IMR-90 (cell line): Measurements from ENCODE around the gene CEP162. TPM values are rescaled to one million over a fixed set of nuclear protein-coding genes. Genes with fewer than 3 reads are reported as not detected.

ENCODE experiments used
- ATAC-seq: fragments of 200-7000 bp; cut with Tn5 transposase; 2 replicates; pipeline ENCODE4 v1.9.1; 2020; ENCODE audit warnings: low read depth, mild to moderate bottlenecking, moderate library complexity
- Bru-seq: library from RNA; stranded (reverse); fragments of 400-500 nt; gene quantifications from one replicate; lab custom pipeline; 2021; lab: Mats Ljungman, UMichigan
- BruChase-seq, 2 experiments: library from RNA; stranded (reverse); fragments of 400-500 nt; gene quantifications; one replicate each; lab custom pipeline; 2021; lab: Mats Ljungman, UMichigan
- BruUV-seq: library from RNA; stranded (reverse); fragments of 400-500 nt; replicated peaks from 2 replicates; lab custom pipeline; 2021; lab: Mats Ljungman, UMichigan
- CTCF ChIA-PET: fragments of 300-600 bp; formaldehyde crosslinking; extraction: SDS; loops from one replicate; lab custom pipeline; 2021; ENCODE audit warnings: antibody characterized with exemption; lab: Yijun Ruan, JAX
- POLR2A ChIA-PET: fragments of 300-600 bp; sonication (Branson Sonifier 250); formaldehyde crosslinking; loops from one replicate; lab custom pipeline; 2022; ENCODE audit warnings: antibody characterized with exemption; ENCODE audit not compliant: unreplicated experiment; lab: Charles Lee
- DNase-seq: peaks from one replicate; pipeline ENCODE4 v3.0.0; 2013
- H2AFZ ChIP-seq: replicated peaks from 2 replicates; pipeline ENCODE3; 2013; ENCODE audit warnings: low read length, mild to moderate bottlenecking; ENCODE audit not compliant: poor library complexity
- H2AK5ac ChIP-seq: 2 replicates; pipeline ENCODE4 v1.6.1; 2013; ENCODE audit warnings: low read depth, low read length, inconsistent platforms
- H2AK9ac ChIP-seq: replicated peaks from 2 replicates; pipeline ENCODE3; 2013; ENCODE audit warnings: mild to moderate bottlenecking, low read depth, low read length, moderate library complexity; ENCODE audit not compliant: poor library complexity
- H2BK120ac ChIP-seq: 2 replicates; pipeline ENCODE4 v1.6.1; 2013; ENCODE audit warnings: low read depth, low read length, inconsistent platforms
- H2BK15ac ChIP-seq: 3 replicates; pipeline ENCODE4 v1.6.1; 2013; ENCODE audit warnings: low read depth, low read length, inconsistent platforms
- H2BK20ac ChIP-seq: 2 replicates; pipeline ENCODE4 v1.6.1; 2013; ENCODE audit warnings: low read depth, mild to moderate bottlenecking, inconsistent platforms, low read length, moderate library complexity
- H2BK5ac ChIP-seq: 2 replicates; pipeline ENCODE4 v1.6.1; 2013; ENCODE audit warnings: mild to moderate bottlenecking, low read depth, low read length, inconsistent platforms; ENCODE audit not compliant: poor library complexity, severe bottlenecking
- H3K14ac ChIP-seq: replicated peaks from 2 replicates; pipeline ENCODE4 v1.6.1; 2013; ENCODE audit warnings: low read depth, low read length, inconsistent platforms
- H3K18ac ChIP-seq: 2 replicates; pipeline ENCODE4 v1.6.1; 2013; ENCODE audit warnings: low read depth, low read length, control low read depth
- H3K23ac ChIP-seq: 2 replicates; pipeline ENCODE4 v1.6.1; 2013; ENCODE audit warnings: low read depth, low read length, inconsistent platforms
- H3K27ac ChIP-seq: 2 replicates; pipeline ENCODE4 v1.5.1; 2013; ENCODE audit warnings: mild to moderate bottlenecking, control low read depth, low read length; ENCODE audit not compliant: insufficient read depth
- H3K27me3 ChIP-seq: 2 replicates; pipeline ENCODE4 v1.6.1; 2013; ENCODE audit warnings: low read length; ENCODE audit not compliant: control insufficient read depth, insufficient read depth
- H3K36me3 ChIP-seq: 2 replicates; pipeline ENCODE4 v1.6.1; 2013; ENCODE audit warnings: low read length, mixed read lengths; ENCODE audit not compliant: control insufficient read depth, insufficient read depth
- H3K4ac ChIP-seq: 2 replicates; pipeline ENCODE4 v1.6.1; 2013; ENCODE audit warnings: low read depth, low read length, inconsistent platforms
- H3K4me1 ChIP-seq: 2 replicates; pipeline ENCODE4 v1.6.1; 2013; ENCODE audit warnings: low read length, mixed read lengths; ENCODE audit not compliant: control insufficient read depth, insufficient read depth
- H3K4me2 ChIP-seq: 2 replicates; pipeline ENCODE4 v1.6.1; 2013; ENCODE audit warnings: low read depth, mild to moderate bottlenecking, control low read depth, low read length, moderate library complexity
- H3K4me3 ChIP-seq: 2 replicates; pipeline ENCODE4 v1.5.1; 2013; ENCODE audit warnings: low read depth, mild to moderate bottlenecking, control low read depth, low read length, moderate library complexity; ENCODE audit not compliant: insufficient read depth
- H3K56ac ChIP-seq: 2 replicates; pipeline ENCODE4 v1.6.1; 2013; ENCODE audit warnings: low read length, inconsistent platforms; ENCODE audit not compliant: insufficient read depth; ENCODE audit errors: extremely low read depth
- H3K79me1 ChIP-seq, 2 experiments: 2 replicates each; pipeline ENCODE4 v1.6.1; 2013; ENCODE audit warnings: low read length in 2 of 2, inconsistent platforms in 1 of 2, low read depth in 1 of 2
- H3K9ac ChIP-seq: 2 replicates; pipeline ENCODE4 v1.6.1; 2013; ENCODE audit warnings: low read depth, low read length, control low read depth
- H3K9me1 ChIP-seq: 2 replicates; pipeline ENCODE4 v1.6.1; 2013; ENCODE audit warnings: low read length, inconsistent platforms; ENCODE audit not compliant: insufficient read depth
- H3K9me3 ChIP-seq: 2 replicates; pipeline ENCODE4 v1.6.1; 2013; ENCODE audit warnings: low read length; ENCODE audit not compliant: control insufficient read depth, insufficient read depth
- H4K20me1 ChIP-seq: 2 replicates; pipeline ENCODE4 v1.6.1; 2013; ENCODE audit warnings: low read length, inconsistent platforms; ENCODE audit not compliant: insufficient read depth
- H4K5ac ChIP-seq: 2 replicates; pipeline ENCODE4 v1.6.1; 2013; ENCODE audit warnings: mild to moderate bottlenecking, low read depth, low read length, control low read depth
- H4K8ac ChIP-seq, 2 experiments: 2 replicates each; pipeline ENCODE4 v1.6.1; 2013; ENCODE audit warnings: low read depth in 2 of 2, low read length in 2 of 2, control low read depth in 1 of 2, inconsistent platforms in 1 of 2
- H4K91ac ChIP-seq: 2 replicates; pipeline ENCODE4 v1.6.1; 2013; ENCODE audit warnings: low read depth, low read length, inconsistent platforms; ENCODE audit not compliant: insufficient read depth
- BHLHE40 ChIP-seq: fragments of 150-350 bp; IDR thresholded peaks from 2 replicates; pipeline ENCODE4 v1.6.1; 2016; ENCODE audit warnings: mild to moderate bottlenecking, low read depth, low read length
- CEBPB ChIP-seq: IDR thresholded peaks from 2 replicates; pipeline ENCODE4 v1.6.1; 2012; ENCODE audit warnings: low read depth, low read length, improper control_type of control experiment
- CHD1 ChIP-seq: IDR thresholded peaks from 2 replicates; pipeline ENCODE4 v1.6.1; 2012; ENCODE audit warnings: low read depth, low read length, improper control_type of control experiment
- MAFK ChIP-seq: IDR thresholded peaks from 2 replicates; pipeline ENCODE4 v1.6.1; 2012; ENCODE audit warnings: low read depth, low read length, improper control_type of control experiment
- MAZ ChIP-seq: IDR thresholded peaks from 2 replicates; pipeline ENCODE4 v1.6.1; 2012; ENCODE audit warnings: low read depth, mild to moderate bottlenecking, low read length, improper control_type of control experiment, moderate library complexity, borderline replicate concordance
- NFE2L2 ChIP-seq: fragments of 150-350 bp; IDR thresholded peaks from 2 replicates; pipeline ENCODE4 v1.6.1; 2016; ENCODE audit warnings: low read depth, mild to moderate bottlenecking, low read length
- POLR2A ChIP-seq: IDR thresholded peaks from 2 replicates; pipeline ENCODE4 v1.6.1; 2012; ENCODE audit warnings: mild to moderate bottlenecking, low read depth, low read length
- RAD21 ChIP-seq: IDR thresholded peaks from 2 replicates; pipeline ENCODE4 v1.6.1; 2012; ENCODE audit warnings: low read length, improper control_type of control experiment
- RCOR1 ChIP-seq: IDR thresholded peaks from 2 replicates; pipeline ENCODE4 v1.6.1; 2012; ENCODE audit warnings: mild to moderate bottlenecking, low read length, improper control_type of control experiment; ENCODE audit not compliant: insufficient replicate concordance
- RFX5 ChIP-seq: IDR thresholded peaks from 2 replicates; pipeline ENCODE4 v1.8.0; 2012; ENCODE audit warnings: low read depth, mild to moderate bottlenecking, low read length, moderate library complexity
- SMC3 ChIP-seq: fragments of 150-350 bp; IDR thresholded peaks from 2 replicates; pipeline ENCODE4 v1.6.1; 2016; ENCODE audit warnings: low read depth, mild to moderate bottlenecking, antibody characterized with exemption, low read length, moderate library complexity
- USF2 ChIP-seq: fragments of 150-350 bp; IDR thresholded peaks from 2 replicates; pipeline ENCODE4 v1.6.1; 2017; ENCODE audit warnings: mild to moderate bottlenecking, antibody characterized with exemption, low read length, low read depth
- WGBS, 2 experiments: methylation state at CpG; one replicate each; pipeline versions ENCODE4 v1.1.5 to v1.1.7; 2013; ENCODE audit warnings: missing lambda C conversion rate in 2 of 2; ENCODE audit not compliant: insufficient read length in 1 of 2; ENCODE audit errors: extremely low coverage in 2 of 2; 5-methylcytosine and 5-hydroxymethylcytosine counted together
- dilution Hi-C: fragments of 300-500 bp; cut with HindIII; formaldehyde crosslinking; loops from one replicate; pipeline ENCODE4 v1.14.3; 2018; ENCODE audit warnings: low sequenced_read_pairs; ENCODE audit not compliant: unreplicated experiment
- in situ Hi-C: fragments of 300-500 bp; cut with MboI; formaldehyde crosslinking; loops from 3 replicates; pipeline ENCODE4 v1.14.3; 2019; ENCODE audit warnings: low sequenced_read_pairs, inconsistent platforms, mixed read lengths
- intact Hi-C: fragments of 100-400 bp; cut with micrococcal nuclease; formaldehyde crosslinking; loops from 2 replicates; pipeline ENCODE4 v1.10.0; 2022
- long read RNA-seq: library from polyadenylated mRNA; unstranded; transcript quantifications from one replicate; pipeline ENCODE4 v2.0.0, GENCODE V29; 2021; ENCODE audit not compliant: unreplicated experiment
- polyA plus RNA-seq, 3 experiments: library from polyadenylated mRNA; depleted of rRNA; stranded (reverse); fragments of >200 nt; gene quantifications; 2 replicates each; pipeline ENCODE4 v1.2.3, GENCODE V29; 2012; ENCODE audit warnings: low replicate concordance in 1 of 3
- total RNA-seq: library from RNA; depleted of rRNA; stranded (reverse); fragments of >200 nt; gene quantifications from 2 replicates; pipeline ENCODE4 v1.2.3, GENCODE V29; 2012; rRNA removed
- TF ChIP-seq, protein P1 (sequence below): fragments of 150-350 bp; IDR thresholded peaks from 2 replicates; pipeline ENCODE4 v1.6.1; 2016; ENCODE audit warnings: low read depth, mild to moderate bottlenecking, low read length, moderate library complexity, borderline replicate concordance

The CEP162 gene
- 1.6 and 4.7 TPM in 2 replicates for total RNA-seq
- polyA plus RNA-seq (2012; rRNA removed): 1.0 and 1.2 TPM in 2 replicates
- polyA plus RNA-seq (2012; cell fraction: cytosol; rRNA removed): 0.05 and 0.11 TPM in 2 replicates
- polyA plus RNA-seq (2012; cell fraction: nucleus; rRNA removed; ENCODE audit: low replicate concordance): 0.10 and 1.00 TPM in 2 replicates
- Bru-seq, nascent RNA: percentile 50 among the genes with signal in this experiment
- BruChase-seq, experiment 1, labeled RNA remaining after a 6-hour chase: percentile 53 among the genes with signal in this experiment
- BruChase-seq, experiment 2, labeled RNA remaining after a 2-hour chase: percentile 56 among the genes with signal in this experiment
- long read RNA-seq, partial matches to known transcripts: 1 of 2 reads
- long read RNA-seq, other reads (novel, unspliced or antisense): 1 of 2 reads

GRCh38 chr6:84227434-84228197 lies at the start of gene CEP162:
CEP162 (minus strand) TSS chr6:84227643; CDS start chr6:84226393, 1,250 bp downstream.
- H4K20me1 ChIP-seq: no peaks in the 10 kb centered on the region
- peak within 1 kb of the TSS; percentile 99 for H2AFZ ChIP-seq
- BruUV-seq: no TSS peak
- H3K36me3 ChIP-seq: no peaks in the 10 kb centered on the region
- H3K9me3 ChIP-seq: no peaks in the 10 kb centered on the region
- DNase-seq (peak; percentile 77), ATAC-seq (peak; percentile 99)
- H3K4me3 ChIP-seq: peak within 1 kb of the TSS; percentile 93
- peak within 1 kb of the TSS; percentile 93 for H2BK5ac ChIP-seq
- dilution Hi-C loops: no loop called here
- ChIA-PET POLR2A (no interaction called here), CTCF (interaction anchor here (0.5 to 1.0 kb wide), 13 partner anchors 10 to 1106 kb away, joined by 3 to 6 read pairs (median 3); no protein-coding TSS in a partner anchor)
- H3K79me1 ChIP-seq: peaks cover 4% of the 10 kb centered on the region in 2 experiments; a peak in 1 of 4 replicates
- in situ Hi-C loops: no loop called here
- H2AK5ac ChIP-seq: no peak within 1 kb of the TSS
- H3K9ac ChIP-seq: peak within 1 kb of the TSS; percentile 98
- peak within 1 kb of the TSS; percentile 76; the same call in 1 of the 2 replicates for H2BK20ac ChIP-seq
- peak within 1 kb of the TSS; percentile 92; the same call in 1 of the 2 replicates for H3K56ac ChIP-seq
- H2BK120ac ChIP-seq: peak within 1 kb of the TSS; percentile 92
- peak within 1 kb of the TSS; percentile 71 for H2AK9ac ChIP-seq
- peak within 1 kb of the TSS; percentile 85 for H3K4me2 ChIP-seq
- peak within 1 kb of the TSS; percentile 96 for H3K23ac ChIP-seq
- H3K14ac ChIP-seq: peak within 1 kb of the TSS; percentile 93
- H3K27ac ChIP-seq: peak within 1 kb of the TSS; percentile 97
- peak within 1 kb of the TSS; percentile 98; the same call in 2 of the 3 replicates for H2BK15ac ChIP-seq
- intact Hi-C loops: loop anchor here (2.0 kb wide), 1 partner anchor 1095 kb away; no protein-coding TSS in a partner anchor
- H3K9me1 ChIP-seq: no peaks in the 10 kb centered on the region
- peak within 1 kb of the TSS; percentile 98 for H3K18ac ChIP-seq
- no peaks in the 10 kb centered on the region for H3K27me3 ChIP-seq
- WGBS, 2 experiments: 0% methylated on average over 16 of the region's 40 CpGs; no CpG with 5 or more reads in 1 of the 2 experiments
- H3K4ac ChIP-seq: peak within 1 kb of the TSS; percentile 95
- H4K91ac ChIP-seq: peak within 1 kb of the TSS; percentile 95
- H4K8ac ChIP-seq: peak within 1 kb of the TSS; percentile 87 to 98
- H4K5ac ChIP-seq: peak within 1 kb of the TSS; percentile 98
- H3K4me1 ChIP-seq: no peaks in the 10 kb centered on the region
- TF ChIP-seq POLR2A (no peak), BHLHE40 (no peak; the same call in 1 of the 2 replicates), SMC3 (no peak; the same call in 1 of the 2 replicates), MAFK (0 out of 2 replicates have a peak, but pooled peaks have one; percentile 3), RCOR1 (no peak), RFX5 (no peak), CHD1 (no peak), USF2 (peak; percentile 100), NFE2L2 (no peak), RAD21 (peak; percentile 43), MAZ (0 out of 2 replicates have a peak, but pooled peaks have one; percentile 19), CEBPB (peak; percentile 92)
- TF ChIP-seq, protein P1, sequence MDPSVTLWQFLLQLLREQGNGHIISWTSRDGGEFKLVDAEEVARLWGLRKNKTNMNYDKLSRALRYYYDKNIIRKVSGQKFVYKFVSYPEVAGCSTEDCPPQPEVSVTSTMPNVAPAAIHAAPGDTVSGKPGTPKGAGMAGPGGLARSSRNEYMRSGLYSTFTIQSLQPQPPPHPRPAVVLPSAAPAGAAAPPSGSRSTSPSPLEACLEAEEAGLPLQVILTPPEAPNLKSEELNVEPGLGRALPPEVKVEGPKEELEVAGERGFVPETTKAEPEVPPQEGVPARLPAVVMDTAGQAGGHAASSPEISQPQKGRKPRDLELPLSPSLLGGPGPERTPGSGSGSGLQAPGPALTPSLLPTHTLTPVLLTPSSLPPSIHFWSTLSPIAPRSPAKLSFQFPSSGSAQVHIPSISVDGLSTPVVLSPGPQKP: no peak
